NT2/D1 (cell line): ENCODE data around the gene ATP8B3.

Experiments used
- DNase-seq: peaks from one replicate; pipeline ENCODE4 v3.0.0-alpha.2; 2011; ENCODE audit warnings: low read depth, low spot score
- H3K27me3 ChIP-seq: 2 replicates; pipeline ENCODE4 v1.6.0; 2011; ENCODE audit warnings: mild to moderate bottlenecking; ENCODE audit not compliant: insufficient read length, insufficient read depth
- H3K36me3 ChIP-seq: 2 replicates; pipeline ENCODE4 v1.6.1; 2011; ENCODE audit warnings: mild to moderate bottlenecking, low read length, mixed read lengths; ENCODE audit not compliant: insufficient read depth, insufficient read length
- H3K4me1 ChIP-seq: 2 replicates; pipeline ENCODE4 v1.5.1; 2011; ENCODE audit not compliant: insufficient read depth, insufficient read length
- H3K4me3 ChIP-seq: 2 replicates; pipeline ENCODE4 v1.5.1; 2011; ENCODE audit warnings: low read depth; ENCODE audit not compliant: insufficient read length
- H3K9ac ChIP-seq: 2 replicates; pipeline ENCODE4 v1.6.0; 2011; ENCODE audit warnings: low read depth; ENCODE audit not compliant: insufficient read length
- H3K9me3 ChIP-seq: 2 replicates; pipeline ENCODE4 v1.5.1; 2011; ENCODE audit warnings: mild to moderate bottlenecking, low read length; ENCODE audit not compliant: insufficient read depth
- SUZ12 ChIP-seq: IDR thresholded peaks from 2 replicates; pipeline ENCODE4 v1.6.1; 2011; ENCODE audit not compliant: insufficient read length, insufficient read depth; ENCODE audit errors: extremely low read depth
- YY1 ChIP-seq: IDR thresholded peaks from 2 replicates; pipeline ENCODE4 v1.6.1; 2011; ENCODE audit not compliant: insufficient read length, insufficient read depth
- ZNF274 ChIP-seq: IDR thresholded peaks from 2 replicates; pipeline ENCODE4 v1.6.1; 2011; ENCODE audit warnings: mild to moderate bottlenecking, low read depth, low read length

The ATP8B3 gene

GRCh38 chr19:1754018-1754635 is 57.9 kb downstream of the ATP8B3 start:
- no peak for TF ChIP-seq SUZ12
- no peak for TF ChIP-seq YY1
- TF ChIP-seq ZNF274, result no peak
- no peak for DNase-seq
- Histone ChIP-seq H3K4me3 (peak overlapping the region; percentile 22), H3K27me3 (peaks cover 98% of the 10 kb centered on the region), H3K9ac (peak overlapping the region; percentile 59), H3K36me3 (no peaks in the 10 kb centered on the region), H3K9me3 (no peaks in the 10 kb centered on the region), H3K4me1 (peaks cover 35% of the 10 kb centered on the region)

- Histone ChIP-seq H3K9ac (no peak within 1 kb of the TSS), H3K27me3 (peaks cover 98% of the 10 kb centered on the region), H3K9me3 (no peaks in the 10 kb centered on the region), H3K4me1 (peaks cover 34% of the 10 kb centered on the region), H3K4me3 (peak within 1 kb of the TSS; percentile 15), H3K36me3 (no peaks in the 10 kb centered on the region)
- DNase-seq, result no peak
- TF ChIP-seq ZNF274 (no peak), SUZ12 (peak; percentile 92)
Measured at GRCh38 chr19:1752757-1753728, 59.0 kb downstream of the ATP8B3 start, which contains the start of gene ONECUT3. Gene ONECUT3 (plus strand): TSS chr19:1753506. CDS start chr19:1753663, 157 bp downstream.

GRCh38 chr19:1752009-1752756 is 59.9 kb downstream of the ATP8B3 start:
- no peaks in the 10 kb centered on the region for H3K36me3 ChIP-seq
- no peaks in the 10 kb centered on the region for H3K9me3 ChIP-seq
- DNase-seq, result no peak
- peak; percentile 65 for TF ChIP-seq SUZ12
- TF ChIP-seq ZNF274, result no peak
- no peak for TF ChIP-seq YY1
- H3K27me3 ChIP-seq, result peaks cover 98% of the 10 kb centered on the region
- no peak overlapping the region for H3K9ac ChIP-seq
- H3K4me3 ChIP-seq, result no peak overlapping the region
- peaks cover 35% of the 10 kb centered on the region for H3K4me1 ChIP-seq

GRCh38 chr19:1751367-1752008 is 60.6 kb downstream of the ATP8B3 start:
- no peak for TF ChIP-seq YY1
- peak; percentile 88 for TF ChIP-seq SUZ12
- H3K9me3 ChIP-seq, result no peaks in the 10 kb centered on the region
- H3K27me3 ChIP-seq, result peaks cover 98% of the 10 kb centered on the region
- no peaks in the 10 kb centered on the region for H3K36me3 ChIP-seq
- H3K9ac ChIP-seq, result no peak overlapping the region
- no peak for DNase-seq
- H3K4me3 ChIP-seq, result no peak overlapping the region
- H3K4me1 ChIP-seq, result peaks cover 36% of the 10 kb centered on the region

GRCh38 chr19:1750343-1751021 is 61.6 kb downstream of the ATP8B3 start:
- H3K27me3 ChIP-seq, result peaks cover 91% of the 10 kb centered on the region
- H3K9ac ChIP-seq, result no peak overlapping the region
- no peak for TF ChIP-seq SUZ12
- TF ChIP-seq ZNF274, result no peak
- TF ChIP-seq YY1, result no peak
- H3K4me1 ChIP-seq, result peaks cover 33% of the 10 kb centered on the region
- no peak overlapping the region for H3K4me3 ChIP-seq
- no peak for DNase-seq
- H3K36me3 ChIP-seq, result no peaks in the 10 kb centered on the region
- H3K9me3 ChIP-seq, result no peaks in the 10 kb centered on the region
